Measurements from ENCODE around the gene CRHR1. TPM values are rescaled to one million over a fixed set of nuclear protein-coding genes. Genes with fewer than 3 reads are reported as not detected.

The CRHR1 gene
- total and polyA plus RNA-seq, 2 of the 4 experiments (the other 2 are of a cell fraction), result not detected

DNA sequence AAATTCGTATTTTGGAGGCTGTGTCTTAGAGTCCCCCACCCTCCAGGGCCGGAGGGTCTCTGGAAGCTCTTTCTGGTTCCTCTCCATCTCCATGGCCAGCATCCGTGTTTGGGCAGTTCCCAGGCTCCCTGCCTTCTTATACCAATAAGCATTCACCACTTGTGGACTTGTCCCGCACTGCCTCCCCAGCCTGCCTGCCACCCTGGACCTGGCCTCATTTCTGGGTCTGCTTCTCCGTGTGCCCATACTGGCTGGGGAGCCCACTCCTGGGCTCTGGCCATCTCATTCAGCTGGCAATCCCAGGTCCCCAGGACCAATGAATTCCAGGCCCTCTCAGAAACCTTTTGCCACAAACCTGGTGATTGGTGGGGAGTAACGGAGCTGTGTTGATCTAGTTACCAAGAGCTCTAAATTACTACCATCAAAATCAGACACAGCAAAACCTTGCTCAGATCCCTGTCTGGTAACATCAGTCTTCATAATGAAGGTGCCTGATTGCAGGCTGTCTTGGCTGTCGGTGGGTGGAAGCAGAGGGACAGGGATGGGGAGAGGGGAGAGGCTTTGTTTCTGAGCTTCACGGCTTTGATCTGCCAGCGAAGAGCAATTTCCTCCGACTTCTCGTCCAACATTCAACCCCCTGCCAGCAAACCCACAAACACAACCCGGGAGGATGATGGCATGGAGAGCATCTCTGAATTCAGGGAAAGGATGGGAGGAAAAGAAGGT, 27.7 kb upstream of the CRHR1 start:
- ChIA-PET CTCF (no interaction called here), POLR2A (ENCODE audit: unreplicated experiment) (no interaction called here)
- no peak overlapping the region for H2AK9ac ChIP-seq (replicated peaks; ENCODE audit: low read depth, low read length, poor library complexity)
- in situ Hi-C loops (cut with MboI; ENCODE audit: low sequenced_read_pairs) (no loop called here), intact Hi-C loops (cut with micrococcal nuclease) (no loop called here), dilution Hi-C loops (cut with HindIII; ENCODE audit: low sequenced_read_pairs, unreplicated experiment) (no loop called here)
- H3K36me3 ChIP-seq (ENCODE audit: control insufficient read depth, insufficient read depth, low read length), result no peaks in the 10 kb centered on the region
- H4K5ac ChIP-seq (ENCODE audit: low read depth, low read length), result no peak overlapping the region
- no peaks in the 10 kb centered on the region for H3K9me3 ChIP-seq (ENCODE audit: control insufficient read depth, insufficient read depth, low read length)
- no peak for TF ChIP-seq MAZ (IDR thresholded peaks at IDR 0.05; ENCODE audit: borderline replicate concordance, low read depth, low read length)
- H2BK15ac ChIP-seq (ENCODE audit: low read depth, low read length), result no peak overlapping the region
- H3K4me3 ChIP-seq (ENCODE audit: insufficient read depth, low read depth, low read length), result no peak overlapping the region
- H3K14ac ChIP-seq (replicated peaks; ENCODE audit: low read depth, low read length), result no peak overlapping the region
- no peaks in the 10 kb centered on the region for H4K20me1 ChIP-seq (ENCODE audit: insufficient read depth, low read length)
- H3K4me1 ChIP-seq (ENCODE audit: control insufficient read depth, insufficient read depth, low read length), result no peaks in the 10 kb centered on the region
- no peak overlapping the region for H2BK5ac ChIP-seq (ENCODE audit: low read depth, low read length, poor library complexity, severe bottlenecking)
- no peaks in the 10 kb centered on the region for H3K9me1 ChIP-seq (ENCODE audit: insufficient read depth, low read length)
- no peak for DNase-seq
- H3K27ac ChIP-seq (ENCODE audit: insufficient read depth, low read length), result no peak overlapping the region
- no peak overlapping the region for H3K4me2 ChIP-seq (ENCODE audit: low read depth, low read length)
- H3K9ac ChIP-seq (ENCODE audit: low read depth, low read length), result no peak overlapping the region
- no peak overlapping the region for H3K23ac ChIP-seq (ENCODE audit: low read depth, low read length)
- ATAC-seq (ENCODE audit: low read depth), result no peak
- H3K27me3 ChIP-seq (ENCODE audit: control insufficient read depth, insufficient read depth, low read length), result peaks cover 11% of the 10 kb centered on the region; the same call in 1 of the 2 replicates
- H4K8ac ChIP-seq (ENCODE audit: low read depth in 2 of 2, low read length in 2 of 2), result no peak overlapping the region
- H4K91ac ChIP-seq (ENCODE audit: insufficient read depth, low read depth, low read length), result no peak overlapping the region
- H3K56ac ChIP-seq (ENCODE audit: extremely low read depth, insufficient read depth, low read length), result no peak overlapping the region
- H2BK120ac ChIP-seq (ENCODE audit: low read depth, low read length), result no peak overlapping the region
- no TSS peak for BruUV-seq (replicated peaks)
- no peak overlapping the region for H2AFZ ChIP-seq (replicated peaks; ENCODE audit: low read length, poor library complexity)
- no peak overlapping the region for H2AK5ac ChIP-seq (ENCODE audit: low read depth, low read length)
- no peak overlapping the region for H3K4ac ChIP-seq (ENCODE audit: low read depth, low read length)
- no peak overlapping the region for H3K18ac ChIP-seq (ENCODE audit: low read depth, low read length)
- 63% methylated on average over 1 of the region's 12 CpGs; no CpG with 5 or more reads in 1 of the 2 experiments for WGBS, 2 experiments (ENCODE audit: extremely low coverage in 2 of 2, insufficient read length in 1 of 2)
- H3K79me1 ChIP-seq (ENCODE audit: low read depth in 1 of 2, low read length in 2 of 2), result no peaks in the 10 kb centered on the region
- no peak overlapping the region for H2BK20ac ChIP-seq (ENCODE audit: low read depth, low read length)
